Colonic mucosa (tissue), 4 donors: Measurements from ENCODE around the gene ARHGAP4. TPM values are rescaled to one million over a fixed set of nuclear protein-coding genes. Genes with fewer than 3 reads are reported as not detected.
A peak's percentile ranks its signal among the peaks of the same experiment; 100 is the strongest.

Experiments
- DNase-seq: peaks from one replicate; pipeline ENCODE4 v3.0.0-alpha.2; 2020
- H3K27ac ChIP-seq: fragments of 200-600 bp; one replicate; pipeline ENCODE4 v1.8.0; 2021
- H3K27me3 ChIP-seq: fragments of 200-600 bp; one replicate; pipeline ENCODE4 v1.8.0; 2021
- H3K36me3 ChIP-seq: fragments of 200-600 bp; one replicate; pipeline ENCODE4 v1.8.0; 2021
- H3K4me1 ChIP-seq: fragments of 200-600 bp; one replicate; pipeline ENCODE4 v1.8.0; 2021; ENCODE audit warnings: mild to moderate bottlenecking
- H3K4me3 ChIP-seq: fragments of 200-600 bp; one replicate; pipeline ENCODE4 v1.8.0; 2021
- H3K9ac ChIP-seq, 2 donors: one replicate each; pipeline ENCODE4 v1.7.0; 2013; ENCODE audit warnings: control low read depth in 2 of 2, low read depth in 2 of 2, low read length in 2 of 2
- H3K9me3 ChIP-seq: fragments of 200-600 bp; one replicate; pipeline ENCODE4 v1.8.0; 2021
- intact Hi-C: fragments of 100-400 bp; cut with DNase I; formaldehyde crosslinking; loops from one replicate; pipeline ENCODE4 v1.14.1; 2022
- total RNA-seq, 2 donors: library from RNA; stranded (reverse); fragmentation: NEBNext Ultra II Directional in 1 of 2; extraction: Animal tissue kit (Norgen Biotek cat#: 25700) in 1 of 2; gene quantifications; one replicate each; pipeline ENCODE4 v1.2.1, GENCODE V29; 2021
- TF ChIP-seq, protein P1 (sequence below): fragments of 200-600 bp; IDR thresholded peaks from one replicate; pipeline ENCODE4 v1.8.0; 2022; ENCODE audit warnings: antibody characterized with exemption, mild to moderate bottlenecking
- donor health status: healthy.
- donor health status: DM: no; HTN: no; CAD: no.
- donor health status: DM: no; HTN: no; CAD: no.

The ARHGAP4 gene
- total RNA-seq, 2 donors from 2014 or later, result 19.9 to 30.0 TPM

GRCh38 chrX:153903991-153904957, 21.8 kb downstream of the ARHGAP4 start, which contains the start of gene AVPR2:
AVPR2 (plus strand) TSS chrX:153904673; CDS start chrX:153905146, 473 bp downstream.
- no peaks in the 10 kb centered on the region for H3K4me1 ChIP-seq
- no peak within 1 kb of the TSS for H3K27ac ChIP-seq
- no peaks in the 10 kb centered on the region for H3K27me3 ChIP-seq
- H3K36me3 ChIP-seq, result no peaks in the 10 kb centered on the region
- no peaks in the 10 kb centered on the region for H3K9me3 ChIP-seq
- no peak within 1 kb of the TSS for H3K9ac ChIP-seq
- H3K4me3 ChIP-seq, result no peak within 1 kb of the TSS
- TF ChIP-seq, protein P1, sequence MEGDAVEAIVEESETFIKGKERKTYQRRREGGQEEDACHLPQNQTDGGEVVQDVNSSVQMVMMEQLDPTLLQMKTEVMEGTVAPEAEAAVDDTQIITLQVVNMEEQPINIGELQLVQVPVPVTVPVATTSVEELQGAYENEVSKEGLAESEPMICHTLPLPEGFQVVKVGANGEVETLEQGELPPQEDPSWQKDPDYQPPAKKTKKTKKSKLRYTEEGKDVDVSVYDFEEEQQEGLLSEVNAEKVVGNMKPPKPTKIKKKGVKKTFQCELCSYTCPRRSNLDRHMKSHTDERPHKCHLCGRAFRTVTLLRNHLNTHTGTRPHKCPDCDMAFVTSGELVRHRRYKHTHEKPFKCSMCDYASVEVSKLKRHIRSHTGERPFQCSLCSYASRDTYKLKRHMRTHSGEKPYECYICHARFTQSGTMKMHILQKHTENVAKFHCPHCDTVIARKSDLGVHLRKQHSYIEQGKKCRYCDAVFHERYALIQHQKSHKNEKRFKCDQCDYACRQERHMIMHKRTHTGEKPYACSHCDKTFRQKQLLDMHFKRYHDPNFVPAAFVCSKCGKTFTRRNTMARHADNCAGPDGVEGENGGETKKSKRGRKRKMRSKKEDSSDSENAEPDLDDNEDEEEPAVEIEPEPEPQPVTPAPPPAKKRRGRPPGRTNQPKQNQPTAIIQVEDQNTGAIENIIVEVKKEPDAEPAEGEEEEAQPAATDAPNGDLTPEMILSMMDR, result no peak
- intact Hi-C loops, result no loop called here
- DNase-seq, result no peak

DNA sequence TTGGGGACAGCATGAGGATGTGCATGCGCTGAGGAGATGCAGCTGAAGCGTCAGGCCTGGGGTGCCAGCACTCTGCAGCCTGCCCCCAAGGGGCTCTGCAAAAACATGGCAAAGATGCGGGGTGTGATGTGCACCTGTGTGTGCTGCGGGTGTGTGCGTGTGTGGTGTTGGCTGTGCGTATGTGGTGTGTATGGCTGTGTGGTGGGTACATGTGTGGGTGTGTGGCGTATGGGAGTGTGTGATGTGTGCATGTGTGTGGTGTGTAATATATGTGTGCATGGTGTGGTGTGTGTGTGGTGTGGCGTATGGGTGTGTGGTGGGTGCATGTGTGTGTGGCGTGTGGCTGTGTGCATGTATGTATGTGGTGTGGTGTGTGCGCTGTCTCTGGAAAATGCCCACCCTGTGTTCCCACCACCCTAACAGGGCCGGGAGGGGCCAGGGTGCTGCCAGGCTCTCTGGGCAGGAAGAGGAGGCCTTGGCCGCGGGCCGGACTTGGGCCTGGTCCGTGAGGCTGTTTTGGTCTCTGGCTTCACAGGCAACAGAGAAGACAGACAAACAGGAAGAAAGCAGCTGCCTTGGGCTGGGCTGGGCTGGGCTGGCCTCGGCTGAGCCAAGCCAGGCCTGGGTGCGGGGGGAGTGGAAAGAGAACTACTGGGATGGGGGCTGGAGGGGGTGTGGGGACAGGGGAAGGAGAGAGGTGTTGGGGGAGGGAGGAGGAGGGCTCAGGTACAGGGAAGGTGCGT, 22.7 kb downstream of the ARHGAP4 start:
- Histone ChIP-seq H3K36me3 (no peaks in the 10 kb centered on the region), H3K27ac (no peak overlapping the region), H3K4me3 (no peak overlapping the region), H3K27me3 (no peaks in the 10 kb centered on the region), H3K9me3 (no peaks in the 10 kb centered on the region), H3K9ac (no peak overlapping the region), H3K4me1 (no peaks in the 10 kb centered on the region)
- intact Hi-C loops, result no loop called here
- DNase-seq, result no peak
- TF ChIP-seq, protein P1, result no peak

- Histone ChIP-seq H3K4me3 (no peak overlapping the region), H3K9ac (no peak overlapping the region), H3K36me3 (no peaks in the 10 kb centered on the region), H3K9me3 (no peaks in the 10 kb centered on the region), H3K27me3 (no peaks in the 10 kb centered on the region), H3K4me1 (no peaks in the 10 kb centered on the region), H3K27ac (no peak overlapping the region)
- no peak for DNase-seq
- TF ChIP-seq, protein P1, result no peak
- intact Hi-C loops, result no loop called here
Observed at GRCh38 chrX:153902385-153902784, 23.7 kb downstream of the ARHGAP4 start.

GRCh38 chrX:153901753-153902140, 24.3 kb downstream of the ARHGAP4 start:
- Histone ChIP-seq H3K4me3 (no peak overlapping the region), H3K4me1 (no peaks in the 10 kb centered on the region), H3K9me3 (no peaks in the 10 kb centered on the region), H3K27ac (no peak overlapping the region), H3K27me3 (no peaks in the 10 kb centered on the region), H3K9ac (no peak overlapping the region), H3K36me3 (no peaks in the 10 kb centered on the region)
- intact Hi-C loops, result no loop called here
- DNase-seq, result no peak
- TF ChIP-seq, protein P1, result no peak

DNA sequence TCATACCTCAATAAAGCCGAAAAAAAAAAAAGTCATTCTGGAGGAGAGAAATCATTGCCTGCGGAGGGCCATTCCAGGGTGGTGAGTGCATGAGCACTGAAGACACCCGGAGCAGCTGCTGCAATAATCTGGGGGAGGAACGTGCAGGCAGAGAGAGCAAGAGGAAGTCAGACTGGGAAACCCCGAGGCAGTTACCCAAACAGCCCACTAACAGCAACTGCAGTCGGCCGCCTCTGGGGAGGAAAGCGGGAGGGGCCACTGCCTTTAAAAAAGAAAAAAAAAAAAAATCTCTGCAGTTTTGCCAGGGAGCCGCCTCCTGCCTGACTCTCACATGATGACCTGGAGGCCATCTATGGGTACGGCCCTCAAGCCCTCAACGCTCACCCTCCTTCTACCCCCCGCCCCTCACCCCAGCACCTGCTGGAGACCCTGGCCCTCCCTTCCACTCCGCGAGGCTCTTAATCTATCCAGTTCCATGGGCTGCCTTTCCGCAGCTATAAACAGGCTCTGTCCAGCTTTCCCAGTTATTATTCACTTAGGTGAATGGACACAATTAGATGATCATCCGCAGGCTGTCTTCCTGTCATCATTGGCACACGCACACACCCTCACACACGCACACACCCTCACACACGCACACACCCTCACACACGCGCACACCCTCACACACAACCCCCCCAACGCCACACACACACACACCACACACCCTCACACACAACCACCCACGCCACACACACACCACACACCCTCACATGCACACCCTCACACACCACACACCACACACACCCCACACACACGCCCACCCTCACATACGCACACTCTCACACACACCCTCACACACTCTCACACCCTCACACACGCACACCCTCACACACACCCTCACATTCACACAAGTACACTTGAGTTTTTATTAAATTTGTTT, 25.0 kb downstream of the ARHGAP4 start:
- no peaks in the 10 kb centered on the region for H3K36me3 ChIP-seq
- TF ChIP-seq, protein P1, result no peak
- H3K27me3 ChIP-seq, result no peaks in the 10 kb centered on the region
- DNase-seq, result peak; percentile 53
- H3K4me3 ChIP-seq, result no peak overlapping the region
- intact Hi-C loops, result no loop called here
- H3K9me3 ChIP-seq, result no peaks in the 10 kb centered on the region
- H3K4me1 ChIP-seq, result no peaks in the 10 kb centered on the region
- H3K9ac ChIP-seq, result no peak overlapping the region
- no peak overlapping the region for H3K27ac ChIP-seq
